Measurements from ENCODE around the gene KIF2A. TPM values are rescaled to one million over a fixed set of nuclear protein-coding genes. Genes with fewer than 3 reads are reported as not detected.
"Not testable (repeated sequence)": the region's sequence is repeated elsewhere in the genome, so short reads cannot be mapped to it uniquely, and the experiment has no call there.

KIF2A gene
- total RNA-seq, 1 donor from 2014 or later, result 53.4 TPM

DNA sequence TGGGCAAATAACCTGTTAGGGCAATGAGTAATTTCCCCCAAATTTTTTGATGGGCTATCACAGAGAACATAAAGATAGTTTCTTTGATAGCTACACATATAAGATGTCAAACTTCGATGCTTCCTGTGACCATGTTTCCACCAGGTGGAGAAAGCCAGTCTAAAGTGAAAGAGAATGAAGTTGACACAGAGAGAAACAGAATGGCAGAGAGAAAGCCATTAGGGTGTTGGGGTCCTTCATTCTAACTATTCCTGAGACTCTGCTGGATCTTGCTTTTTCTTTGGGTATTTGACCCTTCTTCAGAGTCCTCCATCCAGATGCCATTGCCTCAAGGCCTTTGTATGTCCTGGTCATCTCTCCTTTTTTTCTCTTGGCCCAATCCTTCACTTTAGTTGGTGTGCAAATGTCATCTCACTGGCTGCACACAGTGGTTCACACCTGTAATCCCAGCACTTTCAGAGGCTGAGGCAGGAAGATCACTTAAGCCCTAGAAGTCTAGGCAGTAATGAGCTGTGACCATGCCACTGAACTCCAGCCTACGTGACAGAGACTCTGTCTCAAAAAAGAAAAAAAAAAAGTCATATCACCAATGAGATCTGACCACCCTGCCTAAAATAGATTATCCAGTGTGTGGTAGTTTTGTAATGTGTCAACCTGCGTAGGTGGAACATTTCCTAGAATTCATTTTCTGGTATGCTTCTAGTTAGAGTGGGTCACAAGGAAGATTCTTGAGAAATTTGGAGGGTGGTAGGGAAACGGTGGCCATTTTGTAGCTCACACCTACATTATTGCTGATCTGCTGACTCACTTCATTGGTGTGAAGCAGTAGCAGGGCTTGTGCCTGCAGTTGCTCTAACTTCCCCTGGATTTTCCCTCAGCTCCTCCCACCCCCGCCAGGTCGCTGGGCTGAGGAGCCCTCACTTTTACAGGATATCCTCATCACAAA is 20.8 kb upstream of the KIF2A start:
- no peak for DNase-seq (ENCODE audit: low read depth)
- Histone ChIP-seq H3K36me3 (ENCODE audit: control insufficient read depth, insufficient read depth, low read length) (no peaks in the 10 kb centered on the region), H3K27me3 (ENCODE audit: control insufficient read depth, insufficient read depth, low read length) (no peaks in the 10 kb centered on the region), H3K4me3 (ENCODE audit: low read depth, low read length) (no peak overlapping the region)
- TF ChIP-seq, protein P1, sequence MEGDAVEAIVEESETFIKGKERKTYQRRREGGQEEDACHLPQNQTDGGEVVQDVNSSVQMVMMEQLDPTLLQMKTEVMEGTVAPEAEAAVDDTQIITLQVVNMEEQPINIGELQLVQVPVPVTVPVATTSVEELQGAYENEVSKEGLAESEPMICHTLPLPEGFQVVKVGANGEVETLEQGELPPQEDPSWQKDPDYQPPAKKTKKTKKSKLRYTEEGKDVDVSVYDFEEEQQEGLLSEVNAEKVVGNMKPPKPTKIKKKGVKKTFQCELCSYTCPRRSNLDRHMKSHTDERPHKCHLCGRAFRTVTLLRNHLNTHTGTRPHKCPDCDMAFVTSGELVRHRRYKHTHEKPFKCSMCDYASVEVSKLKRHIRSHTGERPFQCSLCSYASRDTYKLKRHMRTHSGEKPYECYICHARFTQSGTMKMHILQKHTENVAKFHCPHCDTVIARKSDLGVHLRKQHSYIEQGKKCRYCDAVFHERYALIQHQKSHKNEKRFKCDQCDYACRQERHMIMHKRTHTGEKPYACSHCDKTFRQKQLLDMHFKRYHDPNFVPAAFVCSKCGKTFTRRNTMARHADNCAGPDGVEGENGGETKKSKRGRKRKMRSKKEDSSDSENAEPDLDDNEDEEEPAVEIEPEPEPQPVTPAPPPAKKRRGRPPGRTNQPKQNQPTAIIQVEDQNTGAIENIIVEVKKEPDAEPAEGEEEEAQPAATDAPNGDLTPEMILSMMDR (IDR thresholded peaks at IDR 0.05; ENCODE audit: insufficient read depth, low read length, poor library complexity, severe bottlenecking), result no peak

DNA sequence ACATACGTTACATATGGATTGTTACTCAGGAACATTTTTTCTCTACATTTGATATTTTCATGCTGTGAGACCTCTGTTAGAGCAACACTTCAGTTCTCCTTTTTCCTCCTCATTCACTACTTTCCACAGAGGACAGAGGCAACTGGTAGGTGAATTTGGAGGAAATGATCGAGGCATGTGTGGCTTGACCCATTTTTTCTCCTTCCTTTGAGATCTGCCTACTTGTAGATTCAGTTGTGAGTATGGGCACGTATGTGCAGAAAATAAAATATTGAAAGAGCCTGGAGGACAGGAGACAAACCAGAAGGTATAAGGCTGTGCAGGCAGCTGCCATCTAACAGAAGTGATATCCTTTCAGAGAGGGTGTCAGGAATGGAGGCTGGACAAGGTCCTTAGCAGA is 19.2 kb upstream of the KIF2A start:
- no peak for DNase-seq (ENCODE audit: low read depth)
- Histone ChIP-seq H3K4me3 (ENCODE audit: low read depth, low read length) (no peak overlapping the region), H3K27me3 (ENCODE audit: control insufficient read depth, insufficient read depth, low read length) (no peaks in the 10 kb centered on the region), H3K36me3 (ENCODE audit: control insufficient read depth, insufficient read depth, low read length) (no peaks in the 10 kb centered on the region)
- TF ChIP-seq, protein P1 (IDR thresholded peaks at IDR 0.05; ENCODE audit: insufficient read depth, low read length, poor library complexity, severe bottlenecking), result no peak

DNA sequence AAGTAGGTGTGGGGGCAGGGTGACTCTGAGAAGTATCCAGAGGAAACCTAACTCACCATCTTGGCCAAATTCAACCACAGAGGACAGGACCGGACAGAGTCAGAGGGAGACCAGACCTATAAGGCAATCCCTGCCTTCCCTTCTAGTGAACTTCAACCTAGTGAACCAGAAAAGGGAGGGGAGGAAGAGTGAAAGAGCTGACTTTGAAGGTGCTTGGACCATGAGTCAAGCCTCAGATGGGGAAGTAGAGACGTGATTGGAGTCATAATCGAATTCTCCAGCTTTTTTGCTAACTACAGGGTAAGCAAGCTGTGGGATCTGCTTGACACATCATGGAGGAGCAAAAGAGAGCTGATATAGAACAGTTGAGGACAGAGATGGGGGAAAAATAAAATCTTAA is 18.8 kb upstream of the KIF2A start:
- DNase-seq (ENCODE audit: low read depth), result no peak
- Histone ChIP-seq H3K4me3 (ENCODE audit: low read depth, low read length) (no peak overlapping the region), H3K36me3 (ENCODE audit: control insufficient read depth, insufficient read depth, low read length) (no peaks in the 10 kb centered on the region), H3K27me3 (ENCODE audit: control insufficient read depth, insufficient read depth, low read length) (no peaks in the 10 kb centered on the region)
- TF ChIP-seq, protein P1 (IDR thresholded peaks at IDR 0.05; ENCODE audit: insufficient read depth, low read length, poor library complexity, severe bottlenecking), result no peak

DNA sequence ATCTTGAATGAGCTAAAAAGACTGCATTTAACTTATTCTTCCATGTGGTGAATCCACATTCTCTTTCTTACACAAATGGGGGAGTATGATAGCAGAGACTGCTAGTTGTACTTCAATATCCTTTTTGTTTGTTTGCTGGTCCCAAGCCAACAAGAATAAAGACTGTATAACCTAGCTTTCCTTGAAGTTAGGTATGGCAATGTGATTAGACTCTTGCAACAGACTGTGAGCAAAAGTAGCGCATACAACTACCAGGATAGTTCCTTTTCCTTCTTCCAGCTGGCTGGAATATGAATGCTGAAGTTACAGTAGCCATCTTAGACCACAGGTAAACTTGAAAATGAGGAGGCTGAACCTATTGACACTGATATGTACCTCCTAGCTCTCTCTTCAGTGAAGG is 17.9 kb upstream of the KIF2A start:
- TF ChIP-seq, protein P1 (IDR thresholded peaks at IDR 0.05; ENCODE audit: insufficient read depth, low read length, poor library complexity, severe bottlenecking), result no peak
- Histone ChIP-seq H3K4me3 (ENCODE audit: low read depth, low read length) (no peak overlapping the region), H3K36me3 (ENCODE audit: control insufficient read depth, insufficient read depth, low read length) (no peaks in the 10 kb centered on the region), H3K27me3 (ENCODE audit: control insufficient read depth, insufficient read depth, low read length) (no peaks in the 10 kb centered on the region)
- DNase-seq (ENCODE audit: low read depth), result no peak

DNA sequence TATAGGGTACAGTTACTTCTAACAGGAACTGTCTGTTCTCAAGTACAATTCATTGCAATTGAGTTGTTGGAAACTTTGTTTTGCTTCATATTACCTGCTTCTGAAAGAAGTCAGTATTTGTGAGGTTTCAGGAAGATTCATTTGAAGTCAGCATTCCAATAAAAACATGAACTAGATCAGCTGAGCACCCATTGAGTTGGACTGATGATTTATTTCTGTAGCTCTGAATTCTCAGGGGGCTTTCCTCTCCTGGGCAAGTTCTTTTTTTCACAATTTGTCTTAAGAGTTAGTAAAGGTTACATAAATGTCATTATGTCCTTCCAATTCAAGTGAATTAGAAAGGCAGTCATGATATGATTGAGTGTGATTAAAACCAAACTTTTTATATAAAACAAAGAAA is 16.2 kb upstream of the KIF2A start:
- H3K27me3 ChIP-seq (ENCODE audit: control insufficient read depth, insufficient read depth, low read length), result no peaks in the 10 kb centered on the region
- TF ChIP-seq, protein P1 (IDR thresholded peaks at IDR 0.05; ENCODE audit: insufficient read depth, low read length, poor library complexity, severe bottlenecking), result no peak
- no peak overlapping the region for H3K4me3 ChIP-seq (ENCODE audit: low read depth, low read length)
- DNase-seq (ENCODE audit: low read depth), result no peak
- H3K36me3 ChIP-seq (ENCODE audit: control insufficient read depth, insufficient read depth, low read length), result no peaks in the 10 kb centered on the region

DNA sequence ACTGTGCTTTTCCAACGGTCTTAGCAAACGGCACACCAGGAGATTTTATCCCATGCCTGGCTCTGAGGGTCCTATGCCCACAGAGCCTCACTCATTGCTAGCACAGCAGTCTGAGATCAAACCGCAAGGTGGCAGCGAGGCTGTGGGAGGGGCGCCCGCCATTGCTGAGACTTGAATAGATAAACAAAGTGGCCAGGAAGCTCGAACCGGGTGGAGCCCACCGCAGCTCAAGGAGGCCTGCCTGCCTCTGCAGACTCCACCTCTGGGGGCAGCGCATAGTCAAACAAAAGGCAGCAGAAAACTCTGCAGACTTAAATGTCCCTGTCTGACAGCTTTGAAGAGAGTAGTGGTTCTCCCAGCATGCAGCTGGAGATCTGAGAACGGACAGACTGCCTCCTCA is 14.2 kb upstream of the KIF2A start:
- not testable (repeated sequence) for DNase-seq (ENCODE audit: low read depth); H3K27me3 ChIP-seq (ENCODE audit: control insufficient read depth, insufficient read depth, low read length); H3K36me3 ChIP-seq (ENCODE audit: control insufficient read depth, insufficient read depth, low read length); H3K4me3 ChIP-seq (ENCODE audit: low read depth, low read length)

All from kidney epithelial cell (primary cell).